Endodermal cell (in vitro differentiated cells): Measurements from ENCODE around the gene SYCE1L. TPM values are rescaled to one million over a fixed set of nuclear protein-coding genes. Genes with fewer than 3 reads are reported as not detected.

ENCODE experiments used
- DNase-seq: peaks from one replicate; pipeline ENCODE4 v3.0.0-alpha.2; 2017
- H3K27ac ChIP-seq: 2 replicates; pipeline ENCODE4 v1.5.1; 2013; ENCODE audit warnings: mild to moderate bottlenecking, low read depth, low read length, moderate library complexity
- H3K27me3 ChIP-seq: 2 replicates; pipeline ENCODE4 v1.6.1; 2013; ENCODE audit warnings: mild to moderate bottlenecking, low read length, moderate library complexity; ENCODE audit not compliant: insufficient read depth, control insufficient read depth, poor library complexity, severe bottlenecking
- H3K36me3 ChIP-seq: 2 replicates; pipeline ENCODE4 v1.7.0; 2013; ENCODE audit warnings: mild to moderate bottlenecking, low read length, moderate library complexity; ENCODE audit not compliant: control insufficient read depth, insufficient read depth
- H3K4me1 ChIP-seq: one replicate; pipeline ENCODE4 v1.7.0; 2013; ENCODE audit warnings: low read length; ENCODE audit not compliant: control insufficient read depth, insufficient read depth
- H3K4me3 ChIP-seq: 2 replicates; pipeline ENCODE4 v1.5.1; 2013; ENCODE audit warnings: mild to moderate bottlenecking, low read length, moderate library complexity
- H3K9ac ChIP-seq: 2 replicates; pipeline ENCODE4 v1.6.1; 2013; ENCODE audit warnings: mild to moderate bottlenecking, low read length, moderate library complexity; ENCODE audit not compliant: poor library complexity, severe bottlenecking; ENCODE audit errors: extremely low read depth
- H3K9me3 ChIP-seq: 2 replicates; pipeline ENCODE4 v1.6.1; 2013; ENCODE audit warnings: mild to moderate bottlenecking, low read length, moderate library complexity; ENCODE audit not compliant: control insufficient read depth
- H3K27ac Mint-ChIP-seq: 2 replicates; pipeline ENCODE4 v1.8.0; 2020; ENCODE audit warnings: mixed read lengths
- H3K27me3 Mint-ChIP-seq: 2 replicates; pipeline ENCODE4 v1.8.0; 2021; ENCODE audit warnings: mild to moderate bottlenecking, mixed read lengths; ENCODE audit not compliant: insufficient read depth
- H3K36me3 Mint-ChIP-seq: 2 replicates; pipeline ENCODE4 v1.8.0; 2020; ENCODE audit warnings: low read depth, mixed read lengths
- H3K4me1 Mint-ChIP-seq: 2 replicates; pipeline ENCODE4 v1.8.0; 2020; ENCODE audit warnings: mixed read lengths
- H3K4me3 Mint-ChIP-seq: 2 replicates; pipeline ENCODE4 v1.8.0; 2020; ENCODE audit warnings: mild to moderate bottlenecking, moderate library complexity, mixed read lengths
- H3K9me3 Mint-ChIP-seq: 2 replicates; pipeline ENCODE4 v1.8.0; 2020; ENCODE audit warnings: mild to moderate bottlenecking, mixed read lengths
- CTCF ChIP-seq: fragments of 200-600 bp; sonication (generic); conservative IDR thresholded peaks from 2 replicates; pipeline ENCODE4 v1.5.0; 2021; ENCODE audit warnings: antibody characterized with exemption, mild to moderate bottlenecking
- WGBS, 2 experiments: methylation state at CpG; one replicate each; pipeline versions ENCODE4 v1.1.5 to v1.1.7; 2013; ENCODE audit warnings: missing lambda C conversion rate in 2 of 2, mixed read lengths in 1 of 2; ENCODE audit not compliant: insufficient coverage in 1 of 2, insufficient read length in 1 of 2; 5-methylcytosine and 5-hydroxymethylcytosine counted together
- long read RNA-seq, 4 experiments: library from polyadenylated mRNA in 2 of 4; library from RNA in 1 of 4; library from capped mRNA in 1 of 4; stranded (forward) in 3 of 4; unstranded in 1 of 4; transcript quantifications; one replicate each; pipeline ENCODE4 v2.0.0, GENCODE V29; 2020 to 2021; ENCODE audit warnings: inconsistent platforms in 1 of 4
- polyA plus RNA-seq, 2 experiments: library from polyadenylated mRNA; stranded (reverse); fragments of 50-300 nt; gene quantifications; one replicate each; pipeline ENCODE4 v1.2.3, GENCODE V29; 2013
- total RNA-seq, 2 donors: library from RNA; stranded (reverse); fragmentation: NEBNext Ultra II Directional in 1 of 2; extraction: Animal tissue kit (Norgen Biotek cat#: 25700) in 1 of 2; gene quantifications; 2 replicates in 1 of 2; 3 replicates in 1 of 2; pipeline ENCODE4 v1.2.1, GENCODE V29; 2021

Gene SYCE1L
- total RNA-seq, result 10 to 100 TPM; 13.6 to 19.9 TPM
- 6.9 TPM for polyA plus RNA-seq (2013, experiment 1 of 2)
- polyA plus RNA-seq (2013, experiment 2 of 2), result 8.0 TPM
- long read RNA-seq, experiment 1, partial matches to known transcripts, result 3 of 7 reads
- long read RNA-seq, experiment 1, other reads (novel, unspliced or antisense), result 4 of 7 reads
- long read RNA-seq, experiment 2, partial matches to known transcripts, result 5 of 10 reads
- long read RNA-seq, experiment 2, other reads (novel, unspliced or antisense), result 5 of 10 reads
- long read RNA-seq, experiment 3, partial matches to known transcripts, result 4 of 6 reads
- long read RNA-seq, experiment 3, other reads (novel, unspliced or antisense), result 1 of 6 reads
- long read RNA-seq, experiment 4, partial matches to known transcripts, result 0 of 2 reads
- long read RNA-seq, experiment 4, other reads (novel, unspliced or antisense), result 2 of 2 reads

- no peak within 1 kb of the TSS for H3K9ac ChIP-seq
- H3K27ac Mint-ChIP-seq, result no peak within 1 kb of the TSS
- no peaks in the 10 kb centered on the region for H3K9me3 ChIP-seq
- H3K4me1 ChIP-seq, result no peaks in the 10 kb centered on the region
- no peak within 1 kb of the TSS for H3K27ac ChIP-seq
- H3K9me3 Mint-ChIP-seq, result no peaks in the 10 kb centered on the region
- H3K36me3 Mint-ChIP-seq, result peaks cover 37% of the 10 kb centered on the region
- 93 to 94% methylated on average over 15 to 17 of the region's 18 CpGs for WGBS, 2 experiments
- H3K4me3 ChIP-seq, result no peak within 1 kb of the TSS
- DNase-seq, result no peak
- no peaks in the 10 kb centered on the region for H3K27me3 Mint-ChIP-seq
- no peak for TF ChIP-seq CTCF
- peaks cover 27% of the 10 kb centered on the region for H3K36me3 ChIP-seq
- no peak within 1 kb of the TSS for H3K4me3 Mint-ChIP-seq
- H3K4me1 Mint-ChIP-seq, result no peaks in the 10 kb centered on the region
- no peaks in the 10 kb centered on the region for H3K27me3 ChIP-seq
These were observed at the start of gene SYCE1L for GRCh38 chr16:77199211-77199610. SYCE1L (plus strand) TSS chr16:77199408; CDS start chr16:77199452, 44 bp downstream.

DNA sequence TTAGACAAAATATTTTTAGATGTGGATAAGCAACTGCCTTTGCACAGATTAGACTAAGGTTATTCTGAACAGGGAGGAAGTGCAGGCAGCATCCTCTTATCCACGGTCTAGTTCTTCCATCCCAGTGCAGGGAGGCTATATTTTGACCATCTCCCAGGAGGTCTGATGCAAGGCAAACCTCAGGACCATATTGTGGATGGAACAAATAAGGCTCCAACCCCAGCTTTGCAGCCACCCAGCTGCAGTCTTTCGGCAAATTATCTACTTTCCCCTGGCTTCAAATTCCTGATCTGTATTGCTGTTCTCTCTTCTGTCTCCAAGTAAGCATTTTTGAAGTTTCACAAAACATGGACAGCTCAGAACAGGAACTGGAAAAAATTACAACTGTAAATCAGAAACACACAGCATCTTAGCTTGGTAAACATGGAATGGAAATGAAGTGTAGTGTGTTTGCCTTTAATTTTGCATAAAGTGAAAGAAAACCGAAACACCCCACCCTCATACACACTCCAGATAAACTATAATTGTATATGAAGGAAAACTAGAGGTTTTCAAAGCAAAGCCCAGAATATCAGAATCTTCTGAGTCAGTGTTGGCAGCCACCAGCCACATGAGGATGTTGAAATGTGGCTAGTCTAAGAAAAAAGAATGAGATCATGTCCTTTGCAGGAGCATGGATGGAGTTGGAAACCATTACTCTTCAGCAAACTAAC, 41.7 kb upstream of the SYCE1L start:
- WGBS, 2 experiments, result 83 to 87% methylated on average over 1 to 2 of the region's 3 CpGs
- no peak overlapping the region for H3K4me3 ChIP-seq
- H3K27me3 Mint-ChIP-seq, result peaks cover 10% of the 10 kb centered on the region
- no peaks in the 10 kb centered on the region for H3K4me1 ChIP-seq
- no peaks in the 10 kb centered on the region for H3K4me1 Mint-ChIP-seq
- no peaks in the 10 kb centered on the region for H3K9me3 ChIP-seq
- DNase-seq, result no peak
- no peaks in the 10 kb centered on the region for H3K36me3 Mint-ChIP-seq
- H3K27me3 ChIP-seq, result peaks cover 6% of the 10 kb centered on the region
- H3K9me3 Mint-ChIP-seq, result peaks cover 3% of the 10 kb centered on the region
- H3K27ac Mint-ChIP-seq, result no peak overlapping the region
- no peak overlapping the region for H3K4me3 Mint-ChIP-seq
- no peak for TF ChIP-seq CTCF
- no peak overlapping the region for H3K27ac ChIP-seq
- no peak overlapping the region for H3K9ac ChIP-seq
- no peaks in the 10 kb centered on the region for H3K36me3 ChIP-seq

- no peak overlapping the region for H3K9ac ChIP-seq
- 93 to 96% methylated on average over 5 to 6 of the region's 6 CpGs for WGBS, 2 experiments
- Mint-ChIP-seq H3K9me3 (peaks cover 3% of the 10 kb centered on the region), H3K4me3 (no peak overlapping the region), H3K27me3 (peaks cover 10% of the 10 kb centered on the region), H3K36me3 (no peaks in the 10 kb centered on the region), H3K27ac (no peak overlapping the region), H3K4me1 (no peaks in the 10 kb centered on the region)
- H3K9me3 ChIP-seq, result no peaks in the 10 kb centered on the region
- TF ChIP-seq CTCF, result no peak
- no peaks in the 10 kb centered on the region for H3K36me3 ChIP-seq
- DNase-seq, result no peak
- peaks cover 6% of the 10 kb centered on the region for H3K27me3 ChIP-seq
- H3K4me3 ChIP-seq, result no peak overlapping the region
- H3K27ac ChIP-seq, result no peak overlapping the region
- no peaks in the 10 kb centered on the region for H3K4me1 ChIP-seq
These were observed 40.9 kb upstream of the SYCE1L start for GRCh38 chr16:77158293-77158692.
